Spleen (tissue), 11 donors: Measurements from ENCODE around the gene SHISAL2A. TPM values are rescaled to one million over a fixed set of nuclear protein-coding genes. Genes with fewer than 3 reads are reported as not detected.
"Not testable (repeated sequence)": the region's sequence is repeated elsewhere in the genome, so short reads cannot be mapped to it uniquely, and the experiment has no call there.

ENCODE experiments used
- DNase-seq: peaks from one replicate; pipeline ENCODE4 v3.0.0-alpha.2; 2020
- H3K27ac ChIP-seq, 8 donors: fragments of 200-600 bp; sonication (generic) in 7 of 8; 1 replicate in 4 of 8; 2 replicates in 4 of 8; pipeline versions ENCODE4 v1.5.0 to v1.8.0; 2016 to 2021; ENCODE audit warnings: inconsistent platforms in 4 of 8, mild to moderate bottlenecking in 4 of 8, moderate library complexity in 1 of 8
- H3K27me3 ChIP-seq, 7 donors: fragments of 200-600 bp; sonication (generic) in 6 of 7; replicated peaks in 1 of 7; 1 replicate in 4 of 7; 2 replicates in 3 of 7; pipeline versions ENCODE4 v1.5.0 to v1.8.0; 2016 to 2021; ENCODE audit warnings: inconsistent platforms in 3 of 7, mild to moderate bottlenecking in 1 of 7
- H3K36me3 ChIP-seq, 6 donors: fragments of 200-600 bp; sonication (generic) in 5 of 6; 1 replicate in 4 of 6; 2 replicates in 2 of 6; pipeline versions ENCODE4 v1.5.0 to v1.8.0; 2016 to 2021; ENCODE audit warnings: inconsistent platforms in 2 of 6
- H3K4me1 ChIP-seq, 6 donors: fragments of 200-600 bp; sonication (generic) in 5 of 6; 1 replicate in 3 of 6; 2 replicates in 3 of 6; pipeline versions ENCODE4 v1.5.0 to v1.8.0; 2016 to 2021; ENCODE audit warnings: inconsistent platforms in 3 of 6
- H3K4me3 ChIP-seq, 8 donors: fragments of 200-600 bp; sonication (generic) in 7 of 8; 1 replicate in 4 of 8; 2 replicates in 4 of 8; pipeline versions ENCODE4 v1.5.0 to v1.8.0; 2016 to 2021; ENCODE audit warnings: inconsistent platforms in 4 of 8, mild to moderate bottlenecking in 4 of 8, moderate library complexity in 2 of 8
- H3K9me3 ChIP-seq, 8 donors: fragments of 200-600 bp; sonication (generic) in 7 of 8; 1 replicate in 4 of 8; 2 replicates in 4 of 8; pipeline versions ENCODE4 v1.5.0 to v1.8.0; 2016 to 2021; ENCODE audit warnings: inconsistent platforms in 4 of 8
- POLR2A ChIP-seq, 3 donors: fragments of 450-650 bp; IDR thresholded peaks; one replicate each; pipeline ENCODE4 v1.5.1; 2017; ENCODE audit warnings: antibody characterized with exemption in 3 of 3, mild to moderate bottlenecking in 1 of 3
- POLR2AphosphoS5 ChIP-seq, 3 donors: sonication (generic); formaldehyde crosslinking; IDR thresholded peaks; one replicate each; pipeline ENCODE4 v1.5.1; 2017; ENCODE audit warnings: antibody characterized with exemption in 3 of 3
- WGBS, 5 donors: extraction: QIAGEN DNeasy Blood & Tissue Kit in 3 of 5; methylation state at CpG; one replicate each; pipeline versions ENCODE4 v1.1.5 to v1.1.7; 2013 to 2018; 5-methylcytosine and 5-hydroxymethylcytosine counted together
- intact Hi-C: fragments of 100-400 bp; cut with DNase I; formaldehyde crosslinking; loops from one replicate; pipeline ENCODE4 v1.15.0; 2023; ENCODE audit warnings: low total_unique reads
- polyA plus RNA-seq, 3 donors: library from polyadenylated mRNA; stranded (reverse); fragments of 200-250 nt; gene quantifications; one replicate each; pipeline ENCODE4 v1.2.1, GENCODE V29; 2013
- total RNA-seq, 7 donors: library from RNA; depleted of rRNA in 3 of 7; stranded (reverse); fragments of >200 nt in 3 of 7; fragmentation: NEBNext Ultra II Directional in 4 of 7; extraction: Animal tissue kit (Norgen Biotek cat#: 25700) in 4 of 7; gene quantifications; one replicate each; pipeline versions ENCODE4 v1.1.0 to v1.2.1, GENCODE V29; 2016 to 2021
- TF ChIP-seq, protein P1 (sequence below), 11 experiments: fragments of 200-600 bp in 7 of 11; fragments of 450-650 bp in 4 of 11; sonication (generic) in 4 of 11; IDR thresholded peaks in 8 of 11; conservative IDR thresholded peaks in 3 of 11; 1 replicate in 7 of 11; 2 replicates in 4 of 11; pipeline versions ENCODE4 v1.4.0 to v1.8.0; 2016 to 2021; ENCODE audit warnings: antibody characterized with exemption in 11 of 11, inconsistent platforms in 4 of 11, mild to moderate bottlenecking in 1 of 11
- donor health status: healthy with polysubstance abuse.
- donor health status: DM: no; HTN: no; CAD: no; lungs with moderate emphysema.
- donor health status: DM: no; HTN: no; CAD: no.
- donor health status: Bipolar disorder and iron deficiency.
- donor health status: healthy.
- donor health status: DM: no; HTN: no; CAD: no.
- donor health status: DM: yes; HTN: yes; CAD: no.

Gene SHISAL2A
- total and polyA plus RNA-seq, 10 donors, result 9.2 to 23.6 (median 16.1) TPM

DNA sequence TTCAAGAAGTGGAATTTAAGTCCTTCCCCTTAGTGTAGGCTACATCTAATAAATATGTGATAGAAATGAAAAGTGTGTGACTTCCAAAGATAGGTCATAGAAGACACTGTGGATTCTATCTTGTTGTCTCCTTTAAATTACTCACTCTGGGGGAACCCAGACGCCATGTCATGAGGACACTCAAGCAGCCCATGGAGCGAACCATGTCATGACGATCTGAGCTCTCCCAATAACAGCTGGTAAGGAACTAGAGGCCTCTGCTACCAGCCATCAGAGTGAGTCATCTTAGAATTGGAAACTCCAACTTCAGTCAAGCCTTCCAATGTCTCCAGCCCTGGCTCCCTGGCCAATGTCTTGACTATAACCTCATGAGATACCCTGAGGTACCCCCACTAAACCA lies 58.9 kb downstream of the SHISAL2A start:
- DNase-seq, result no peak
- no peaks in the 10 kb centered on the region for H3K27me3 ChIP-seq
- 92 to 99% (median 95%) methylated on average over 3 of the region's 3 CpGs for WGBS, 5 donors
- intact Hi-C loops, result no loop called here
- H3K27ac ChIP-seq, result no peak overlapping the region
- peaks cover 6 to 60% (median 36%) of the 10 kb centered on the region in 6 donors for H3K36me3 ChIP-seq
- no peaks in the 10 kb centered on the region for H3K9me3 ChIP-seq
- H3K4me3 ChIP-seq, result no peak overlapping the region
- peaks cover 0 to 6% (median under 1%) of the 10 kb centered on the region in 6 donors for H3K4me1 ChIP-seq
- no peak for TF ChIP-seq POLR2A (IDR thresholded peaks at IDR 0.05)
- TF ChIP-seq, protein P1, sequence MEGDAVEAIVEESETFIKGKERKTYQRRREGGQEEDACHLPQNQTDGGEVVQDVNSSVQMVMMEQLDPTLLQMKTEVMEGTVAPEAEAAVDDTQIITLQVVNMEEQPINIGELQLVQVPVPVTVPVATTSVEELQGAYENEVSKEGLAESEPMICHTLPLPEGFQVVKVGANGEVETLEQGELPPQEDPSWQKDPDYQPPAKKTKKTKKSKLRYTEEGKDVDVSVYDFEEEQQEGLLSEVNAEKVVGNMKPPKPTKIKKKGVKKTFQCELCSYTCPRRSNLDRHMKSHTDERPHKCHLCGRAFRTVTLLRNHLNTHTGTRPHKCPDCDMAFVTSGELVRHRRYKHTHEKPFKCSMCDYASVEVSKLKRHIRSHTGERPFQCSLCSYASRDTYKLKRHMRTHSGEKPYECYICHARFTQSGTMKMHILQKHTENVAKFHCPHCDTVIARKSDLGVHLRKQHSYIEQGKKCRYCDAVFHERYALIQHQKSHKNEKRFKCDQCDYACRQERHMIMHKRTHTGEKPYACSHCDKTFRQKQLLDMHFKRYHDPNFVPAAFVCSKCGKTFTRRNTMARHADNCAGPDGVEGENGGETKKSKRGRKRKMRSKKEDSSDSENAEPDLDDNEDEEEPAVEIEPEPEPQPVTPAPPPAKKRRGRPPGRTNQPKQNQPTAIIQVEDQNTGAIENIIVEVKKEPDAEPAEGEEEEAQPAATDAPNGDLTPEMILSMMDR (IDR thresholded peaks at IDR 0.05 in 8 of 11, conservative IDR thresholded peaks at IDR 0.05 in 3 of 11), result no peak
- no peak for TF ChIP-seq POLR2AphosphoS5 (IDR thresholded peaks at IDR 0.05)

DNA sequence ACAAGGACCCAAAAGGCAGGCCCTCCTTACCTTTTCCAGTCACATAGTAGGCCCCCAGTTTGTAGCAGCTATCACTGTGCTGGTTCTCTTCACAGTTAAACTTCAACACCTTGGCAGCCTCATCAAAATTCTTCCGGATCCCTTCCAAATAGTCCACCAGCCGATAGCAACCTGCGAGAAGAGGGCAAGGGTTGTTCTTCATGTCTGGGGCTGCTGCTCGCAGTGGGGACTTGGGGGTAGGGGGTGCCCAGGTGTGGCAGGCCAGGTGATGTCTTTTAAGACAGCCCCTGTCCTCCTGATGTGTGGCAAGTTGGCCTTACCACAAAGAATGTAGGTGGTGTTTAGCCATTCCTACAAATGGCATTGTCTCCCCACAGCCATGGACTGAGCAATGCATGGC lies 59.7 kb downstream of the SHISAL2A start:
- no peaks in the 10 kb centered on the region for H3K27me3 ChIP-seq
- H3K27ac ChIP-seq, result no peak overlapping the region
- no peaks in the 10 kb centered on the region for H3K9me3 ChIP-seq
- DNase-seq, result no peak
- peaks cover 7 to 14% (median 9%) of the 10 kb centered on the region in 6 donors for H3K4me1 ChIP-seq
- H3K36me3 ChIP-seq, result peaks cover 6 to 51% (median 29%) of the 10 kb centered on the region in 6 donors
- no peak overlapping the region for H3K4me3 ChIP-seq
- intact Hi-C loops, result no loop called here
- TF ChIP-seq POLR2AphosphoS5 (IDR thresholded peaks at IDR 0.05) (no peak), POLR2A (IDR thresholded peaks at IDR 0.05) (no peak)
- TF ChIP-seq, protein P1 (IDR thresholded peaks at IDR 0.05 in 8 of 11, conservative IDR thresholded peaks at IDR 0.05 in 3 of 11), result no peak
- WGBS, 5 donors, result 96 to 98% (median 98%) methylated on average over 4 of the region's 4 CpGs

DNA sequence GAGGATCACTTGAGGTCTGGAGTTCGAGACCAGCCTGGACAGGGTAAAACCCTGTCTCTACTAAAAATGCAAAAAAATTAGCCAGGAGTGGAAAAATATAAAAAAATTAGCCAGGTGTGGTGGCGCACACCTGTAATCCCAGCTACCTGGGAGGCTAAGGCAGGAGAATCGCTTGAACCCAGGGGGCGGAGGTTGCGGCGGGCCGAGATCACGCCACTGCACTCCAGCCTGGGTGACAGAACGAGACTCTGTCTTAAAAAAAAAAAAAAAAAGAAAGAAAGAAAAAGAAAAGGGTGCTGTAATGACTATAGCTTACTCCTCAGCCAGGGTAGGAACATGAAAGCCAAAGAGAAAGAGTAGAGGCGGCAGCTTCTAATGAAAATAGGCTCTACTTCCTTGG lies 60.4 kb downstream of the SHISAL2A start:
- intact Hi-C loops, H3K27ac ChIP-seq, H3K9me3 ChIP-seq, H3K4me3 ChIP-seq, H3K27me3 ChIP-seq, DNase-seq: not testable (repeated sequence)
- peaks cover 7 to 18% (median 12%) of the 10 kb centered on the region in 6 donors for H3K4me1 ChIP-seq
- WGBS, 5 donors, result 82 to 96% (median 95%) methylated on average over 10 of the region's 10 CpGs
- peaks cover 6 to 44% (median 23%) of the 10 kb centered on the region in 6 donors for H3K36me3 ChIP-seq

- H3K9me3 ChIP-seq, result no peaks in the 10 kb centered on the region
- H3K36me3 ChIP-seq, result peaks cover 6 to 42% (median 21%) of the 10 kb centered on the region in 6 donors
- intact Hi-C loops, result no loop called here
- H3K27ac ChIP-seq, result no peak overlapping the region
- no peak for DNase-seq
- H3K27me3 ChIP-seq, result no peaks in the 10 kb centered on the region
- TF ChIP-seq, protein P1 (IDR thresholded peaks at IDR 0.05 in 8 of 11, conservative IDR thresholded peaks at IDR 0.05 in 3 of 11), result no peak
- TF ChIP-seq POLR2AphosphoS5 (IDR thresholded peaks at IDR 0.05) (no peak), POLR2A (IDR thresholded peaks at IDR 0.05) (no peak)
- peaks cover 7 to 23% (median 17%) of the 10 kb centered on the region in 6 donors for H3K4me1 ChIP-seq
- WGBS, 5 donors, result 90 to 100% (median 91%) methylated on average over 1 of the region's 1 CpG
- no peak overlapping the region for H3K4me3 ChIP-seq
Measured at GRCh38 chr1:52693843-52694242, 60.9 kb downstream of the SHISAL2A start.

- Histone ChIP-seq H3K4me3 (no peak overlapping the region), H3K27me3 (no peaks in the 10 kb centered on the region), H3K36me3 (peaks cover 6 to 28% (median 19%) of the 10 kb centered on the region in 6 donors), H3K27ac (no peak overlapping the region), H3K9me3 (no peaks in the 10 kb centered on the region), H3K4me1 (peaks cover 7 to 27% (median 17%) of the 10 kb centered on the region in 6 donors)
- TF ChIP-seq POLR2AphosphoS5 (IDR thresholded peaks at IDR 0.05), result no peak
- TF ChIP-seq, protein P1 (IDR thresholded peaks at IDR 0.05 in 8 of 11, conservative IDR thresholded peaks at IDR 0.05 in 3 of 11), result no peak
- TF ChIP-seq POLR2A (IDR thresholded peaks at IDR 0.05), result no peak
- DNase-seq, result no peak
- intact Hi-C loops, result no loop called here
- 94 to 98% (median 96%) methylated on average over 7 of the region's 7 CpGs for WGBS, 5 donors
Measured at GRCh38 chr1:52695627-52696026, 62.7 kb downstream of the SHISAL2A start.
